Loucy (cell line): ENCODE results near the gene SLC29A3.

Experiments
- EZH2phosphoT487 ChIP-seq: fragments of 200-600 bp; IDR thresholded peaks from 2 replicates; pipeline ENCODE4 v1.6.1; 2018; ENCODE audit warnings: antibody characterized with exemption, mild to moderate bottlenecking, moderate library complexity, borderline replicate concordance
- TF ChIP-seq, protein P1 (sequence below): fragments of 200-600 bp; sonication (generic); conservative IDR thresholded peaks from 2 replicates; pipeline ENCODE4 v1.5.1; 2014; ENCODE audit warnings: mild to moderate bottlenecking, antibody characterized with exemption, low read length

DNA sequence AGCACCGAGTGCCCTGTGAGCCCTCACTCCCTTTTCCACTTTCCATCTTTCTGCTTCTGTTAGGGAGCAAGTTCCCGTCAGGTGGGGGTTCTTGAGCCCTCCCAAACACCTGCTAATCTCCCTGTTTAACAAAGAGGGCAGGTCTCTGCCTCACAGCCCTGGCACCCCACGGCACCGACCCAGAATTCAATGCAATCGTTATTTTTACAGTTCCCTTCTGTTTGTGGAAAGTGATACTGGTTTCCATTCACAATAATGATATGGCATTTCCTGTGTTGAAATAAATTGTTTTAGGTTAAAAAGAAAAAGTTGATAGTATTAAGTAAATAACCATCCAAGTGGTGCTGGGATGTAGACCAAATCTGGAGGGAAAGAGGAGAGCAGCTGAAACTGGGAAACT, 38.8 kb upstream of the SLC29A3 start:
- TF ChIP-seq, protein P1, sequence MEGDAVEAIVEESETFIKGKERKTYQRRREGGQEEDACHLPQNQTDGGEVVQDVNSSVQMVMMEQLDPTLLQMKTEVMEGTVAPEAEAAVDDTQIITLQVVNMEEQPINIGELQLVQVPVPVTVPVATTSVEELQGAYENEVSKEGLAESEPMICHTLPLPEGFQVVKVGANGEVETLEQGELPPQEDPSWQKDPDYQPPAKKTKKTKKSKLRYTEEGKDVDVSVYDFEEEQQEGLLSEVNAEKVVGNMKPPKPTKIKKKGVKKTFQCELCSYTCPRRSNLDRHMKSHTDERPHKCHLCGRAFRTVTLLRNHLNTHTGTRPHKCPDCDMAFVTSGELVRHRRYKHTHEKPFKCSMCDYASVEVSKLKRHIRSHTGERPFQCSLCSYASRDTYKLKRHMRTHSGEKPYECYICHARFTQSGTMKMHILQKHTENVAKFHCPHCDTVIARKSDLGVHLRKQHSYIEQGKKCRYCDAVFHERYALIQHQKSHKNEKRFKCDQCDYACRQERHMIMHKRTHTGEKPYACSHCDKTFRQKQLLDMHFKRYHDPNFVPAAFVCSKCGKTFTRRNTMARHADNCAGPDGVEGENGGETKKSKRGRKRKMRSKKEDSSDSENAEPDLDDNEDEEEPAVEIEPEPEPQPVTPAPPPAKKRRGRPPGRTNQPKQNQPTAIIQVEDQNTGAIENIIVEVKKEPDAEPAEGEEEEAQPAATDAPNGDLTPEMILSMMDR = no peak
- no peak for TF ChIP-seq EZH2phosphoT487
